ENCODE data around the gene DOK7.

DNA sequence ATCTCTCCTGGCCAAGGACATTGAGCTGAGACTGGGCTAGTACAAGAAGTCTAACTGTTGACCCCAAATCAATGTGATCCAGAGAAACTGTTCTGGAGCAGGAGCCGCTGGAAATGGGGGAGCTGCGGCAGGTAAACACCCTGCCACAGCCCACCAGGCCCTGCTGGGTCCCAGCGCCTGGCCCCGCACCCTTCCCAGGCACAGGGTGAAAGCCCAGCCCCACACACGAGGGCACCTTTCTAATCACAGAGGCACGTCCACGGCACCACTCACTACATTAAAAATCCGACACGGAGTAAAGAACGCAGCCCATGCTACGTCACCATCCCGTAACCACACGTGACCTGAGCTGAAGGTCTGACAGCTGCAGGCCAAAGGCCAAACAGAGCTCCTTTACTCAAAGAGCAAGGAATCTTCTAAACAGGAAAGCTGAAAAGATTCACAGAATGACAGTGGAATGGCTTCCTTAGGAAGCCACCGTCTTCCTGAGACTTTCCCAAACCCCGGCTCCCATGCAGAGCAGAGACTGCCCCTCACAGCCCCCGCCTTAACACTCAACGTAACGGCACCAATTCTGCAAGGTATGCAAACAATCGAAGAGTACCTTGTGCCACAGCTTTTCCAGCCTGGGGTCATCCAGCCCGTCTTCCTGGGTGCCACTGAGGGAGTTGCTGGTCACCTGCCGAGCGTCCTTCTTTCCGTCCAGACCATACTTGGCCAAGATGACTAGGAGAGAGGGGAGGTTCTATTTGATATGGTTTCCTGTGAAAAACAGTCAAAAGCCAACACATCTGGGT is 56.6 kb downstream of the DOK7 start:
- TF ChIP-seq MAZ (IDR thresholded peaks at IDR 0.05; ENCODE audit: borderline replicate concordance, low read depth, low read length) = no peak
- TF ChIP-seq, protein P1, sequence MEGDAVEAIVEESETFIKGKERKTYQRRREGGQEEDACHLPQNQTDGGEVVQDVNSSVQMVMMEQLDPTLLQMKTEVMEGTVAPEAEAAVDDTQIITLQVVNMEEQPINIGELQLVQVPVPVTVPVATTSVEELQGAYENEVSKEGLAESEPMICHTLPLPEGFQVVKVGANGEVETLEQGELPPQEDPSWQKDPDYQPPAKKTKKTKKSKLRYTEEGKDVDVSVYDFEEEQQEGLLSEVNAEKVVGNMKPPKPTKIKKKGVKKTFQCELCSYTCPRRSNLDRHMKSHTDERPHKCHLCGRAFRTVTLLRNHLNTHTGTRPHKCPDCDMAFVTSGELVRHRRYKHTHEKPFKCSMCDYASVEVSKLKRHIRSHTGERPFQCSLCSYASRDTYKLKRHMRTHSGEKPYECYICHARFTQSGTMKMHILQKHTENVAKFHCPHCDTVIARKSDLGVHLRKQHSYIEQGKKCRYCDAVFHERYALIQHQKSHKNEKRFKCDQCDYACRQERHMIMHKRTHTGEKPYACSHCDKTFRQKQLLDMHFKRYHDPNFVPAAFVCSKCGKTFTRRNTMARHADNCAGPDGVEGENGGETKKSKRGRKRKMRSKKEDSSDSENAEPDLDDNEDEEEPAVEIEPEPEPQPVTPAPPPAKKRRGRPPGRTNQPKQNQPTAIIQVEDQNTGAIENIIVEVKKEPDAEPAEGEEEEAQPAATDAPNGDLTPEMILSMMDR (conservative IDR thresholded peaks at IDR 0.05; ENCODE audit: low read depth, low read length) = no peak
